IMR-90 (cell line): Measurements from ENCODE around the gene MED12L. TPM values are rescaled to one million over a fixed set of nuclear protein-coding genes. Genes with fewer than 3 reads are reported as not detected.
"Not testable (repeated sequence)": the region's sequence is repeated elsewhere in the genome, so short reads cannot be mapped to it uniquely, and the experiment has no call there.

Source experiments
- ATAC-seq: fragments of 200-7000 bp; cut with Tn5 transposase; 2 replicates; pipeline ENCODE4 v1.9.1; 2020; ENCODE audit warnings: low read depth, mild to moderate bottlenecking, moderate library complexity
- BruUV-seq: library from RNA; stranded (reverse); fragments of 400-500 nt; replicated peaks from 2 replicates; lab custom pipeline; 2021; lab: Mats Ljungman, UMichigan
- CTCF ChIA-PET: fragments of 300-600 bp; formaldehyde crosslinking; extraction: SDS; loops from one replicate; lab custom pipeline; 2021; ENCODE audit warnings: antibody characterized with exemption; lab: Yijun Ruan, JAX
- POLR2A ChIA-PET: fragments of 300-600 bp; sonication (Branson Sonifier 250); formaldehyde crosslinking; loops from one replicate; lab custom pipeline; 2022; ENCODE audit warnings: antibody characterized with exemption; ENCODE audit not compliant: unreplicated experiment; lab: Charles Lee
- DNase-seq: peaks from one replicate; pipeline ENCODE4 v3.0.0; 2013
- H2AFZ ChIP-seq: replicated peaks from 2 replicates; pipeline ENCODE3; 2013; ENCODE audit warnings: low read length, mild to moderate bottlenecking; ENCODE audit not compliant: poor library complexity
- H2AK5ac ChIP-seq: 2 replicates; pipeline ENCODE4 v1.6.1; 2013; ENCODE audit warnings: low read depth, low read length, inconsistent platforms
- H2AK9ac ChIP-seq: replicated peaks from 2 replicates; pipeline ENCODE3; 2013; ENCODE audit warnings: mild to moderate bottlenecking, low read depth, low read length, moderate library complexity; ENCODE audit not compliant: poor library complexity
- H2BK120ac ChIP-seq: 2 replicates; pipeline ENCODE4 v1.6.1; 2013; ENCODE audit warnings: low read depth, low read length, inconsistent platforms
- H2BK15ac ChIP-seq: 3 replicates; pipeline ENCODE4 v1.6.1; 2013; ENCODE audit warnings: low read depth, low read length, inconsistent platforms
- H2BK20ac ChIP-seq: 2 replicates; pipeline ENCODE4 v1.6.1; 2013; ENCODE audit warnings: low read depth, mild to moderate bottlenecking, inconsistent platforms, low read length, moderate library complexity
- H2BK5ac ChIP-seq: 2 replicates; pipeline ENCODE4 v1.6.1; 2013; ENCODE audit warnings: mild to moderate bottlenecking, low read depth, low read length, inconsistent platforms; ENCODE audit not compliant: poor library complexity, severe bottlenecking
- H3K14ac ChIP-seq: replicated peaks from 2 replicates; pipeline ENCODE4 v1.6.1; 2013; ENCODE audit warnings: low read depth, low read length, inconsistent platforms
- H3K18ac ChIP-seq: 2 replicates; pipeline ENCODE4 v1.6.1; 2013; ENCODE audit warnings: low read depth, low read length, control low read depth
- H3K23ac ChIP-seq: 2 replicates; pipeline ENCODE4 v1.6.1; 2013; ENCODE audit warnings: low read depth, low read length, inconsistent platforms
- H3K27ac ChIP-seq: 2 replicates; pipeline ENCODE4 v1.5.1; 2013; ENCODE audit warnings: mild to moderate bottlenecking, control low read depth, low read length; ENCODE audit not compliant: insufficient read depth
- H3K27me3 ChIP-seq: 2 replicates; pipeline ENCODE4 v1.6.1; 2013; ENCODE audit warnings: low read length; ENCODE audit not compliant: control insufficient read depth, insufficient read depth
- H3K36me3 ChIP-seq: 2 replicates; pipeline ENCODE4 v1.6.1; 2013; ENCODE audit warnings: low read length, mixed read lengths; ENCODE audit not compliant: control insufficient read depth, insufficient read depth
- H3K4ac ChIP-seq: 2 replicates; pipeline ENCODE4 v1.6.1; 2013; ENCODE audit warnings: low read depth, low read length, inconsistent platforms
- H3K4me1 ChIP-seq: 2 replicates; pipeline ENCODE4 v1.6.1; 2013; ENCODE audit warnings: low read length, mixed read lengths; ENCODE audit not compliant: control insufficient read depth, insufficient read depth
- H3K4me2 ChIP-seq: 2 replicates; pipeline ENCODE4 v1.6.1; 2013; ENCODE audit warnings: low read depth, mild to moderate bottlenecking, control low read depth, low read length, moderate library complexity
- H3K4me3 ChIP-seq: 2 replicates; pipeline ENCODE4 v1.5.1; 2013; ENCODE audit warnings: low read depth, mild to moderate bottlenecking, control low read depth, low read length, moderate library complexity; ENCODE audit not compliant: insufficient read depth
- H3K56ac ChIP-seq: 2 replicates; pipeline ENCODE4 v1.6.1; 2013; ENCODE audit warnings: low read length, inconsistent platforms; ENCODE audit not compliant: insufficient read depth; ENCODE audit errors: extremely low read depth
- H3K79me1 ChIP-seq, 2 experiments: 2 replicates each; pipeline ENCODE4 v1.6.1; 2013; ENCODE audit warnings: low read length in 2 of 2, inconsistent platforms in 1 of 2, low read depth in 1 of 2
- H3K9ac ChIP-seq: 2 replicates; pipeline ENCODE4 v1.6.1; 2013; ENCODE audit warnings: low read depth, low read length, control low read depth
- H3K9me1 ChIP-seq: 2 replicates; pipeline ENCODE4 v1.6.1; 2013; ENCODE audit warnings: low read length, inconsistent platforms; ENCODE audit not compliant: insufficient read depth
- H3K9me3 ChIP-seq: 2 replicates; pipeline ENCODE4 v1.6.1; 2013; ENCODE audit warnings: low read length; ENCODE audit not compliant: control insufficient read depth, insufficient read depth
- H4K20me1 ChIP-seq: 2 replicates; pipeline ENCODE4 v1.6.1; 2013; ENCODE audit warnings: low read length, inconsistent platforms; ENCODE audit not compliant: insufficient read depth
- H4K5ac ChIP-seq: 2 replicates; pipeline ENCODE4 v1.6.1; 2013; ENCODE audit warnings: mild to moderate bottlenecking, low read depth, low read length, control low read depth
- H4K8ac ChIP-seq, 2 experiments: 2 replicates each; pipeline ENCODE4 v1.6.1; 2013; ENCODE audit warnings: low read depth in 2 of 2, low read length in 2 of 2, control low read depth in 1 of 2, inconsistent platforms in 1 of 2
- H4K91ac ChIP-seq: 2 replicates; pipeline ENCODE4 v1.6.1; 2013; ENCODE audit warnings: low read depth, low read length, inconsistent platforms; ENCODE audit not compliant: insufficient read depth
- WGBS, 2 experiments: methylation state at CpG; one replicate each; pipeline versions ENCODE4 v1.1.5 to v1.1.7; 2013; ENCODE audit warnings: missing lambda C conversion rate in 2 of 2; ENCODE audit not compliant: insufficient read length in 1 of 2; ENCODE audit errors: extremely low coverage in 2 of 2; 5-methylcytosine and 5-hydroxymethylcytosine counted together
- dilution Hi-C: fragments of 300-500 bp; cut with HindIII; formaldehyde crosslinking; loops from one replicate; pipeline ENCODE4 v1.14.3; 2018; ENCODE audit warnings: low sequenced_read_pairs; ENCODE audit not compliant: unreplicated experiment
- in situ Hi-C: fragments of 300-500 bp; cut with MboI; formaldehyde crosslinking; loops from 3 replicates; pipeline ENCODE4 v1.14.3; 2019; ENCODE audit warnings: low sequenced_read_pairs, inconsistent platforms, mixed read lengths
- intact Hi-C: fragments of 100-400 bp; cut with micrococcal nuclease; formaldehyde crosslinking; loops from 2 replicates; pipeline ENCODE4 v1.10.0; 2022
- polyA plus RNA-seq, 3 experiments: library from polyadenylated mRNA; depleted of rRNA; stranded (reverse); fragments of >200 nt; gene quantifications; 2 replicates each; pipeline ENCODE4 v1.2.3, GENCODE V29; 2012; ENCODE audit warnings: low replicate concordance in 1 of 3
- total RNA-seq: library from RNA; depleted of rRNA; stranded (reverse); fragments of >200 nt; gene quantifications from 2 replicates; pipeline ENCODE4 v1.2.3, GENCODE V29; 2012

The MED12L gene
- total and polyA plus RNA-seq, 2 of the 4 experiments (the other 2 are of a cell fraction): 0.05 to 0.18 TPM

DNA sequence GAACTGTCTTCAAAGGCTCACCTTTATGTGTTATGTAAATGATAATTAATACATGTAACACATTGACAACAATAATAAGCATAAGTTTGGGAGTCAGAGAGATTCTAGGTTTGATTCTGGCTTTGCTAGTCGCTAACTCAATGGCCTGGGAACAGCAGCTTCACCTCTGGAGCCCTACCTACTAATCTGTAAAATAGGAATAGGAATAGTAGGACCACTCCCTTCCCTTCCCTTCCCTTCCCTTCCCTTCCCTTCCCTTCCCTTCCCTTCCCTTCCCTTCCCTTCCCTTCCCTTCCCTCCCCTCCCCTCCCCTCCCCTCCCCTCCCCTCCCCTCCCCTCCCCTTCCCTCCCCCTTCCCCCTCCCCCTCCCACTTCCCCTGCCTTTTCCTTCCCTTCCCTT lies 4.4 kb upstream of the MED12L start:
- H4K91ac ChIP-seq, BruUV-seq, H2AK5ac ChIP-seq, H3K14ac ChIP-seq, POLR2A ChIA-PET, CTCF ChIA-PET, H3K79me1 ChIP-seq, H3K27ac ChIP-seq, H2BK5ac ChIP-seq, H2BK120ac ChIP-seq, H3K18ac ChIP-seq, H3K9me3 ChIP-seq, in situ Hi-C loops, H3K4me1 ChIP-seq, H3K9me1 ChIP-seq, DNase-seq, intact Hi-C loops, H2AK9ac ChIP-seq, H3K36me3 ChIP-seq, H4K20me1 ChIP-seq, dilution Hi-C loops, H3K4me2 ChIP-seq, H3K56ac ChIP-seq, H3K4ac ChIP-seq, H3K9ac ChIP-seq, H2BK15ac ChIP-seq, H4K5ac ChIP-seq, H2BK20ac ChIP-seq, H2AFZ ChIP-seq, H3K4me3 ChIP-seq, H4K8ac ChIP-seq, ATAC-seq, H3K23ac ChIP-seq: not testable (repeated sequence)
- no CpG with 5 or more reads among the region's 1 CpG for WGBS, 2 experiments
- peaks cover 40% of the 10 kb centered on the region for H3K27me3 ChIP-seq
